HEK293 (cell line): ENCODE results near the gene TET1.

Experiments
- GLIS2 ChIP-seq: fragments of 450-650 bp; formaldehyde crosslinking; IDR thresholded peaks from 2 replicates; pipeline ENCODE4 v1.5.1; 2016; ENCODE audit warnings: missing biosample characterization, missing genetic modification characterization
- SP2 ChIP-seq: fragments of 450-650 bp; formaldehyde crosslinking; IDR thresholded peaks from 2 replicates; pipeline ENCODE4 v1.5.1; 2016; ENCODE audit warnings: missing biosample characterization, missing genetic modification characterization
- ZNF48 ChIP-seq: fragments of 450-650 bp; formaldehyde crosslinking; IDR thresholded peaks from 2 replicates; pipeline ENCODE4 v1.5.1; 2016; ENCODE audit warnings: missing biosample characterization, missing genetic modification characterization
- ZNF623 ChIP-seq: fragments of 450-650 bp; formaldehyde crosslinking; IDR thresholded peaks from 2 replicates; pipeline ENCODE4 v1.5.1; 2016; ENCODE audit warnings: missing biosample characterization, missing genetic modification characterization
- ZNF747 ChIP-seq: fragments of 450-650 bp; formaldehyde crosslinking; IDR thresholded peaks from 2 replicates; pipeline ENCODE4 v1.5.1; 2016; ENCODE audit warnings: missing biosample characterization, missing genetic modification characterization
- ZNF776 ChIP-seq: fragments of 450-650 bp; formaldehyde crosslinking; IDR thresholded peaks from 2 replicates; pipeline ENCODE4 v1.5.0; 2017; ENCODE audit warnings: missing biosample characterization, missing genetic modification characterization, borderline replicate concordance
- ZNF777 ChIP-seq: fragments of 450-650 bp; formaldehyde crosslinking; IDR thresholded peaks from 2 replicates; pipeline ENCODE4 v1.5.1; 2017; ENCODE audit warnings: missing biosample characterization, missing genetic modification characterization, borderline replicate concordance
- TF ChIP-seq, protein P1 (sequence below): fragments of 450-650 bp; formaldehyde crosslinking; IDR thresholded peaks from 2 replicates; pipeline ENCODE4 v1.5.1; 2016; ENCODE audit warnings: missing biosample characterization, missing genetic modification characterization

- TF ChIP-seq ZNF48 (tag by site-specific recombination): no peak
- TF ChIP-seq ZNF623: no peak
- no peak for TF ChIP-seq ZNF776
- no peak for TF ChIP-seq GLIS2 (tag by site-specific recombination)
- TF ChIP-seq, protein P1, sequence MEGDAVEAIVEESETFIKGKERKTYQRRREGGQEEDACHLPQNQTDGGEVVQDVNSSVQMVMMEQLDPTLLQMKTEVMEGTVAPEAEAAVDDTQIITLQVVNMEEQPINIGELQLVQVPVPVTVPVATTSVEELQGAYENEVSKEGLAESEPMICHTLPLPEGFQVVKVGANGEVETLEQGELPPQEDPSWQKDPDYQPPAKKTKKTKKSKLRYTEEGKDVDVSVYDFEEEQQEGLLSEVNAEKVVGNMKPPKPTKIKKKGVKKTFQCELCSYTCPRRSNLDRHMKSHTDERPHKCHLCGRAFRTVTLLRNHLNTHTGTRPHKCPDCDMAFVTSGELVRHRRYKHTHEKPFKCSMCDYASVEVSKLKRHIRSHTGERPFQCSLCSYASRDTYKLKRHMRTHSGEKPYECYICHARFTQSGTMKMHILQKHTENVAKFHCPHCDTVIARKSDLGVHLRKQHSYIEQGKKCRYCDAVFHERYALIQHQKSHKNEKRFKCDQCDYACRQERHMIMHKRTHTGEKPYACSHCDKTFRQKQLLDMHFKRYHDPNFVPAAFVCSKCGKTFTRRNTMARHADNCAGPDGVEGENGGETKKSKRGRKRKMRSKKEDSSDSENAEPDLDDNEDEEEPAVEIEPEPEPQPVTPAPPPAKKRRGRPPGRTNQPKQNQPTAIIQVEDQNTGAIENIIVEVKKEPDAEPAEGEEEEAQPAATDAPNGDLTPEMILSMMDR (tag by site-specific recombination): peak; percentile 42; the same call in 1 of the 2 replicates
- TF ChIP-seq ZNF777 (tag by site-specific recombination): no peak
- no peak for TF ChIP-seq SP2
- no peak for TF ChIP-seq ZNF747
These were observed 9.3 kb upstream of the TET1 start for GRCh38 chr10:68550747-68551411.
